Sigmoid colon (tissue), 7 donors: ENCODE results near the gene GPR15LG. TPM values are rescaled to one million over a fixed set of nuclear protein-coding genes. Genes with fewer than 3 reads are reported as not detected.
A peak's percentile ranks its signal among the peaks of the same experiment; 100 is the strongest.

Source experiments
- DNase-seq: peaks from one replicate; pipeline ENCODE4 v3.0.0-alpha.2; 2019
- H3K27ac ChIP-seq, 4 donors: fragments of 200-600 bp; sonication (generic); one replicate each; pipeline ENCODE4 v1.5.1; 2016 to 2019; ENCODE audit warnings: mild to moderate bottlenecking in 1 of 4
- H3K27me3 ChIP-seq, 3 donors: fragments of 200-600 bp; sonication (generic); one replicate each; pipeline ENCODE4 v1.5.1; 2019; ENCODE audit warnings: mild to moderate bottlenecking in 1 of 3
- H3K36me3 ChIP-seq, 4 donors: fragments of 200-600 bp; sonication (generic); one replicate each; pipeline ENCODE4 v1.5.1; 2016 to 2019
- H3K4me1 ChIP-seq, 4 donors: fragments of 200-600 bp; sonication (generic); one replicate each; pipeline ENCODE4 v1.5.1; 2017 to 2019
- H3K4me3 ChIP-seq, 4 donors: fragments of 200-600 bp; sonication (generic); one replicate each; pipeline ENCODE4 v1.5.1; 2017 to 2019; ENCODE audit warnings: mild to moderate bottlenecking in 2 of 4, moderate library complexity in 1 of 4
- H3K9me3 ChIP-seq, 4 donors: fragments of 200-600 bp in 3 of 4; sonication (generic) in 3 of 4; one replicate each; pipeline versions ENCODE4 v1.5.1 to v1.6.1; 2013 to 2019
- EP300 ChIP-seq, 4 donors: sonication (generic); formaldehyde crosslinking; IDR thresholded peaks; one replicate each; pipeline ENCODE4 v1.6.1; 2017; ENCODE audit warnings: antibody characterized with exemption in 4 of 4
- POLR2A ChIP-seq, 2 donors: fragments of 450-650 bp; IDR thresholded peaks; one replicate each; pipeline ENCODE4 v1.6.1; 2016; ENCODE audit warnings: antibody characterized with exemption in 2 of 2, mild to moderate bottlenecking in 2 of 2, moderate library complexity in 2 of 2
- POLR2AphosphoS5 ChIP-seq, 4 donors: sonication (generic); formaldehyde crosslinking; IDR thresholded peaks; one replicate each; pipeline ENCODE4 v1.6.1; 2017; ENCODE audit warnings: antibody characterized with exemption in 4 of 4
- WGBS, 2 donors: extraction: QIAGEN DNeasy Blood & Tissue Kit; methylation state at CpG; one replicate each; pipeline ENCODE4 v1.1.7; 2013; 5-methylcytosine and 5-hydroxymethylcytosine counted together
- intact Hi-C: fragments of 100-400 bp; cut with DNase I; formaldehyde crosslinking; loops from one replicate; pipeline ENCODE4 v1.15.1; 2023
- polyA plus RNA-seq, 3 donors: library from polyadenylated mRNA; stranded (reverse); fragments of 200-250 nt; gene quantifications; one replicate each; pipeline ENCODE4 v1.2.3, GENCODE V29; 2013
- total RNA-seq, 4 donors: library from RNA; depleted of rRNA; stranded (reverse); fragments of >200 nt; gene quantifications; one replicate each; pipeline ENCODE4 v1.1.0, GENCODE V29; 2016
- TF ChIP-seq, protein P1 (sequence below), 4 experiments: fragments of 450-650 bp in 3 of 4; fragments of 200-600 bp in 1 of 4; IDR thresholded peaks; one replicate each; pipeline ENCODE4 v1.5.1; 2016 to 2019; ENCODE audit warnings: antibody characterized with exemption in 4 of 4, mild to moderate bottlenecking in 3 of 4, moderate library complexity in 2 of 4
- donor health status: healthy with polysubstance abuse.
- donor health status: Bipolar disorder and iron deficiency.
- donor health status: healthy.

Gene GPR15LG
- total and polyA plus RNA-seq, 7 donors, result 293 to 652 (median 324) TPM; not detected in 4

DNA sequence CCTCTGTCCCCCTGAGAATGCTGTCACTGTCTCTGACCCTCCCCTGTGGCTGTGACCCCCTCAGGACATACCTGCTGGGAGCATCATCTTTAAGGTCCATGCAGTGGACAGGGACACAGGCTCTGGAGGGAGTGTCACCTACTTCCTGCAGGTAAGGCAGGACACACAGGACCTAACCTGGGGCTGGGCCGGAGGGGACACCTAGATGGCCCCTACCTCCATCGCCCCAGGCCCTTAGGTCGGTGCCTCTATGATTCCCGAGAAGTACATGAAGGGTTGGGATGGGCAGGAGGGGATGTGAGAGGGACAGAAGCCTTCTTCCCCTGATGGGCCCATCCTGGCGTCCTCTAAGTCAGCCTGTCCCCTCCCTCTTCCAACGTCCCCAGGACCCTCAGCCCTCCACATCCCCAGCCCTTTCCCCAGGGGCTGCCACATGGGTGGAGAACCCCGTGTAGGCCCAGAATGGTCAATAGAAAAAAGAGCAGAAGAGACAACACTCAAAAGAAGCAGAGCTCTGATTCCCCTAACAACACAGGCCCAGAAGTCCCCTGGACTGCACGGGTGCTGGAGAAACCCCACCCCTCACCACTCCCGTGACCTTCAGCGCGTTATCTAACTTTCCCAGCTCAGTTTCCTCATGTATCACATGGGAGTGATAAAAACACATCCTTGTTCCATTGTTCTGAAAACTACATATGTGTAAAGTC lies 27.1 kb downstream of the GPR15LG start:
- Histone ChIP-seq H3K27me3 (peaks cover 0 to 8% (median 0%) of the 10 kb centered on the region in 3 donors), H3K9me3 (no peaks in the 10 kb centered on the region), H3K4me3 (no peak overlapping the region), H3K4me1 (peaks cover 0 to 23% (median 18%) of the 10 kb centered on the region in 4 donors), H3K36me3 (no peaks in the 10 kb centered on the region), H3K27ac (no peak overlapping the region)
- intact Hi-C loops, result no loop called here
- TF ChIP-seq POLR2A (IDR thresholded peaks at IDR 0.05) (no peak), POLR2AphosphoS5 (IDR thresholded peaks at IDR 0.05) (no peak), EP300 (IDR thresholded peaks at IDR 0.05) (no peak)
- TF ChIP-seq, protein P1, sequence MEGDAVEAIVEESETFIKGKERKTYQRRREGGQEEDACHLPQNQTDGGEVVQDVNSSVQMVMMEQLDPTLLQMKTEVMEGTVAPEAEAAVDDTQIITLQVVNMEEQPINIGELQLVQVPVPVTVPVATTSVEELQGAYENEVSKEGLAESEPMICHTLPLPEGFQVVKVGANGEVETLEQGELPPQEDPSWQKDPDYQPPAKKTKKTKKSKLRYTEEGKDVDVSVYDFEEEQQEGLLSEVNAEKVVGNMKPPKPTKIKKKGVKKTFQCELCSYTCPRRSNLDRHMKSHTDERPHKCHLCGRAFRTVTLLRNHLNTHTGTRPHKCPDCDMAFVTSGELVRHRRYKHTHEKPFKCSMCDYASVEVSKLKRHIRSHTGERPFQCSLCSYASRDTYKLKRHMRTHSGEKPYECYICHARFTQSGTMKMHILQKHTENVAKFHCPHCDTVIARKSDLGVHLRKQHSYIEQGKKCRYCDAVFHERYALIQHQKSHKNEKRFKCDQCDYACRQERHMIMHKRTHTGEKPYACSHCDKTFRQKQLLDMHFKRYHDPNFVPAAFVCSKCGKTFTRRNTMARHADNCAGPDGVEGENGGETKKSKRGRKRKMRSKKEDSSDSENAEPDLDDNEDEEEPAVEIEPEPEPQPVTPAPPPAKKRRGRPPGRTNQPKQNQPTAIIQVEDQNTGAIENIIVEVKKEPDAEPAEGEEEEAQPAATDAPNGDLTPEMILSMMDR (IDR thresholded peaks at IDR 0.05), result no peak
- WGBS, 2 donors, result 33 to 68% methylated on average over 11 of the region's 11 CpGs
- peak; percentile 44 for DNase-seq

DNA sequence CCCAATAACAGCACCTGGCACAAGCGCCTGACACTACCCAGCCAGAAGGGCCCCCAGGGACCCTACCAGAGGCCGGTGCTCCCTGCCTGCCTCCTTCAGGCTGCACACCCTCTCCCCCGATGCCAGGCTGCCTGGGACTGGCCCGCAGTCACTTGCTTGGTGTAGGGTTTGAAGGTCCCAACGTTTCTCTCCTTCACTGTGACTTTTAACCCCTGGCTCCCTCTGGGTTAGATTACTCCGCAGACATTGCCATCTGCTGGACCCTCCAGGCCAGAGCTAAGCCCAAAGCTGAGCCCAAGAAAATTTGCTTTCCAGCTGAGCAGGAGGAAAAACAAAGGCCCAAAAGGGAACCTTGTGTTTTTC lies 27.6 kb downstream of the GPR15LG start:
- H3K36me3 ChIP-seq, result no peaks in the 10 kb centered on the region
- H3K27me3 ChIP-seq, result peaks cover 0 to 4% (median 0%) of the 10 kb centered on the region in 3 donors
- H3K4me3 ChIP-seq, result no peak overlapping the region
- no peak overlapping the region for H3K27ac ChIP-seq
- intact Hi-C loops, result no loop called here
- TF ChIP-seq POLR2AphosphoS5 (IDR thresholded peaks at IDR 0.05), result no peak
- TF ChIP-seq POLR2A (IDR thresholded peaks at IDR 0.05), result no peak
- no peak for TF ChIP-seq EP300 (IDR thresholded peaks at IDR 0.05)
- TF ChIP-seq, protein P1 (IDR thresholded peaks at IDR 0.05), result no peak
- peak; percentile 18 for DNase-seq
- 10 to 49% methylated on average over 6 of the region's 6 CpGs for WGBS, 2 donors
- H3K4me1 ChIP-seq, result peaks cover 0 to 18% (median 13%) of the 10 kb centered on the region in 4 donors
- H3K9me3 ChIP-seq, result no peaks in the 10 kb centered on the region

DNA sequence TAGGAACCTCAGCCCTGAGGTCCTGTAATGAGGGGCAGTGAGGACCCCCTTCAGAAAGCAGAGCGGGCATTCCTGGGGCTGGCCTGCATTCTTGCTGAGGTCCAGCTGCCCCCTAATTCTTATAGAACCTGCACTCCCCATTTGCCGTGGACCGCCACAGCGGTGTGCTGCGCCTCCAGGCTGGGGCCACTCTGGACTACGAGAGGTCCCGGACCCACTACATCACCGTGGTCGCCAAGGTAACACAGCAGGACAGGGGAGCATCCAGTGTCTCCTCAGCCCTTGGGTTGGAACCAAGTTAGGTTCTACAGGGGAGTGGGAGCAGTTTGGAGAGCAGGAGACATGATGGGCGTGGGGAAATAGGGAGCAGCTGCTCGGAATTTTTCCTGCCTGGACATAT lies 28.1 kb downstream of the GPR15LG start:
- 83 to 91% methylated on average over 11 of the region's 11 CpGs for WGBS, 2 donors
- no peak for DNase-seq
- H3K36me3 ChIP-seq, result no peaks in the 10 kb centered on the region
- H3K27me3 ChIP-seq, result peaks cover 0 to 4% (median 0%) of the 10 kb centered on the region in 3 donors
- H3K4me1 ChIP-seq, result peaks cover 0 to 14% (median 8%) of the 10 kb centered on the region in 4 donors
- no peak overlapping the region for H3K4me3 ChIP-seq
- TF ChIP-seq EP300 (IDR thresholded peaks at IDR 0.05) (no peak), POLR2AphosphoS5 (IDR thresholded peaks at IDR 0.05) (no peak), POLR2A (IDR thresholded peaks at IDR 0.05) (no peak)
- TF ChIP-seq, protein P1 (IDR thresholded peaks at IDR 0.05), result no peak
- intact Hi-C loops, result no loop called here
- H3K9me3 ChIP-seq, result no peaks in the 10 kb centered on the region
- H3K27ac ChIP-seq, result no peak overlapping the region

DNA sequence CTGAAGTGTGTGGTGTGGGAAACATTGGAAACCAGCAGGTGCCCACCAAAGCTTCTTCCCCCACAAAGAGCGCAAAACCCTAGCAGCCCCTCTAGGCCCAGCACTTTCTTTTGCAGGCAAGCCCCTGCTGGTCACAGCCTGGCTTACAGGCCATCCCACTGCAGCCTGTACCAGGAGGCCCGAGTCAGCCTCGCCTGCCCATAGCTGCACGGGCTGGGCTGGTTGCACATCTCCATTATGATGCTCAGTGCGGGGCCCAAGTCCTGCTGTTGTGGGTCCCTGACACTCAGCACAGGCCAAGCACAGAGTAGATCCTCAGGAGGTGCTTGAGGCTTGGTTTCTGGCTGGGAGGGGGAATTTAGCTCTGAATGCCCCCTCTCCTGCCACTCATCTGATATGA lies 28.7 kb downstream of the GPR15LG start:
- H3K36me3 ChIP-seq, result no peaks in the 10 kb centered on the region
- intact Hi-C loops, result no loop called here
- peaks cover 0 to 7% (median 3%) of the 10 kb centered on the region in 4 donors for H3K4me1 ChIP-seq
- no peak for DNase-seq
- H3K27me3 ChIP-seq, result peaks cover 0 to 4% (median 0%) of the 10 kb centered on the region in 3 donors
- WGBS, 2 donors, result 84 to 87% methylated on average over 5 of the region's 5 CpGs
- no peaks in the 10 kb centered on the region for H3K9me3 ChIP-seq
- no peak overlapping the region for H3K27ac ChIP-seq
- no peak overlapping the region for H3K4me3 ChIP-seq
- TF ChIP-seq, protein P1 (IDR thresholded peaks at IDR 0.05), result no peak
- TF ChIP-seq POLR2AphosphoS5 (IDR thresholded peaks at IDR 0.05) (no peak), POLR2A (IDR thresholded peaks at IDR 0.05) (no peak), EP300 (IDR thresholded peaks at IDR 0.05) (no peak)
